Smooth muscle cell (in vitro differentiated cells): ENCODE measurements around the gene JTB. TPM values are rescaled to one million over a fixed set of nuclear protein-coding genes. Genes with fewer than 3 reads are reported as not detected.

Experiments used
- DNase-seq: peaks from one replicate; lab custom pipeline; 2025; ENCODE audit not compliant: unreplicated experiment; lab: John Stamatoyannopoulos, UW
- H2AFZ ChIP-seq: fragments of 200-600 bp; sonication (generic); 2 replicates; pipeline ENCODE4 v1.6.0; 2016; ENCODE audit warnings: antibody characterized with exemption, low read depth, mild to moderate bottlenecking
- H3F3A ChIP-seq: fragments of 200-600 bp; sonication (generic); 2 replicates; pipeline ENCODE4 v1.6.0; 2017; ENCODE audit warnings: antibody characterized with exemption, low read depth
- H3K27ac ChIP-seq: fragments of 200-600 bp; sonication (generic); 2 replicates; pipeline ENCODE4 v1.5.1; 2016; ENCODE audit warnings: low read depth, mild to moderate bottlenecking
- H3K27me3 ChIP-seq: fragments of 200-600 bp; sonication (generic); 2 replicates; pipeline ENCODE4 v1.6.1; 2016; ENCODE audit warnings: low read depth, mild to moderate bottlenecking
- H3K36me3 ChIP-seq: fragments of 200-600 bp; sonication (generic); 2 replicates; pipeline ENCODE4 v1.5.1; 2016; ENCODE audit warnings: low read depth
- H3K4me1 ChIP-seq: fragments of 200-600 bp; sonication (generic); 2 replicates; pipeline ENCODE4 v1.5.1; 2016; ENCODE audit warnings: low read depth
- H3K4me2 ChIP-seq: fragments of 200-600 bp; sonication (generic); 2 replicates; pipeline ENCODE4 v1.6.0; 2016; ENCODE audit warnings: mild to moderate bottlenecking
- H3K4me3 ChIP-seq: fragments of 200-600 bp; sonication (generic); 2 replicates; pipeline ENCODE4 v1.5.1; 2016; ENCODE audit warnings: mild to moderate bottlenecking
- H3K79me2 ChIP-seq: fragments of 200-600 bp; sonication (generic); 2 replicates; pipeline ENCODE4 v1.6.0; 2016; ENCODE audit warnings: low read depth, mild to moderate bottlenecking
- H3K9ac ChIP-seq: fragments of 200-600 bp; sonication (generic); 2 replicates; pipeline ENCODE4 v1.6.0; 2016; ENCODE audit warnings: low read depth
- H3K9me3 ChIP-seq: fragments of 200-600 bp; sonication (generic); replicated peaks from 2 replicates; pipeline ENCODE4 v1.5.1; 2016; ENCODE audit warnings: low read depth
- H4K20me1 ChIP-seq: fragments of 200-600 bp; sonication (generic); 2 replicates; pipeline ENCODE4 v1.6.0; 2016; ENCODE audit warnings: low read depth
- WGBS: methylation state at CpG from one replicate; pipeline ENCODE4 v1.1.7; 2016; ENCODE audit warnings: low lambda C conversion rate; 5-methylcytosine and 5-hydroxymethylcytosine counted together
- polyA plus RNA-seq: library from polyadenylated mRNA; unstranded; fragments of >200 nt; fragmentation: Nextera tagmentation; extraction: Ambion mirVana; gene quantifications from 2 replicates; pipeline ENCODE4 v1.2.1, GENCODE V29; 2016
- total RNA-seq: library from RNA; depleted of rRNA; stranded (reverse); fragments of >200 nt; gene quantifications from 2 replicates; pipeline ENCODE4 v1.2.3, GENCODE V29; 2014
- TF ChIP-seq, protein P1 (sequence below): fragments of 200-600 bp; sonication (generic); IDR thresholded peaks from 2 replicates; pipeline ENCODE4 v1.5.1; 2017; ENCODE audit warnings: borderline replicate concordance, mild to moderate bottlenecking, antibody characterized with exemption; ENCODE audit not compliant: insufficient read depth, poor library complexity, severe bottlenecking

JTB gene
- total and polyA plus RNA-seq, 2 experiments from 2014 or later: 139 to 157 TPM

GRCh38 chr1:153945795-153946621 lies 31.5 kb downstream of the JTB start:
- under 1% methylated on average over 64 of the region's 95 CpGs for WGBS

DNA sequence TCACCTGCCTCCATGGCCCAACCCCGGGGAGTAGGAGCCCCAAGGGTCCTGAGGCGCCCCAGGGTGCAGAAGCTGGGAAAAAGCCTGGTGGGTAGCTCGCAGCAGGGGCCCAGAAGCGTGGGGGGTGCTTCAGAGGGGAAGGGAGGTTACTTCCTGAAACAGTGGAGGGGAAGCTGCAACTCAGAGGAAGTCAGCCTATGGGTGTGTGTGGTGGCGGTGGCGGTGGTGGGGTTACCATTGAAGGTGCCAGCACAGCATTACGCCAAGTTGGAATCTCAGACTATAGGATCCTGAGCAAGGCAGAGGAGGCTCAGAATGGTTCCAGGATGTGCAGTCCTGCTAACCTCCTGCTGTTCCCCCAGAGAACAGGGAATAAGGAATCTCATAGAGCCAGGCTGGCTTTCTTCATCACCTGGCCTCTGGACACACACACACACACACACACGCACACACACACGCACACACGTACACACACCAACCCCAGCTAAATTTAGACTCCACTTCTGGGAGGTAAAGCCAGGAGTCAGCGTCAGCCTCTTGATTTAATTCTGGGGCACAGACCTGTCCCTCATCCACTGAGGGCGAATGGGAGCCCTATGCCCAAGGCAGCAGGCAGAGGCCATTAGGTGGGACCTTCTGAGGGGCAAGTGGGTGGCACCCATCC lies 32.2 kb downstream of the JTB start:
- Histone ChIP-seq H3K27ac (peak overlapping the region; percentile 62), H3F3A (no peaks in the 10 kb centered on the region), H3K27me3 (no peaks in the 10 kb centered on the region), H3K4me2 (peak overlapping the region; percentile 97), H4K20me1 (no peaks in the 10 kb centered on the region), H3K4me1 (no peaks in the 10 kb centered on the region), H3K79me2 (peaks cover 19% of the 10 kb centered on the region), H3K36me3 (no peaks in the 10 kb centered on the region), H2AFZ (peak overlapping the region; percentile 45), H3K9ac (peak overlapping the region; percentile 64), H3K4me3 (peak overlapping the region; percentile 96), H3K9me3 (no peaks in the 10 kb centered on the region)
- 62% methylated on average over 12 of the region's 12 CpGs for WGBS
- DNase-seq: no peak
- TF ChIP-seq, protein P1, sequence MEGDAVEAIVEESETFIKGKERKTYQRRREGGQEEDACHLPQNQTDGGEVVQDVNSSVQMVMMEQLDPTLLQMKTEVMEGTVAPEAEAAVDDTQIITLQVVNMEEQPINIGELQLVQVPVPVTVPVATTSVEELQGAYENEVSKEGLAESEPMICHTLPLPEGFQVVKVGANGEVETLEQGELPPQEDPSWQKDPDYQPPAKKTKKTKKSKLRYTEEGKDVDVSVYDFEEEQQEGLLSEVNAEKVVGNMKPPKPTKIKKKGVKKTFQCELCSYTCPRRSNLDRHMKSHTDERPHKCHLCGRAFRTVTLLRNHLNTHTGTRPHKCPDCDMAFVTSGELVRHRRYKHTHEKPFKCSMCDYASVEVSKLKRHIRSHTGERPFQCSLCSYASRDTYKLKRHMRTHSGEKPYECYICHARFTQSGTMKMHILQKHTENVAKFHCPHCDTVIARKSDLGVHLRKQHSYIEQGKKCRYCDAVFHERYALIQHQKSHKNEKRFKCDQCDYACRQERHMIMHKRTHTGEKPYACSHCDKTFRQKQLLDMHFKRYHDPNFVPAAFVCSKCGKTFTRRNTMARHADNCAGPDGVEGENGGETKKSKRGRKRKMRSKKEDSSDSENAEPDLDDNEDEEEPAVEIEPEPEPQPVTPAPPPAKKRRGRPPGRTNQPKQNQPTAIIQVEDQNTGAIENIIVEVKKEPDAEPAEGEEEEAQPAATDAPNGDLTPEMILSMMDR: no peak

More at GRCh38 chr1:153945795-153946621, 31.5 kb downstream of the JTB start:
- Histone ChIP-seq H3K4me3 (peak overlapping the region; percentile 96), H2AFZ (peak overlapping the region; percentile 45), H3K27ac (peak overlapping the region; percentile 62), H4K20me1 (no peaks in the 10 kb centered on the region), H3K4me1 (no peaks in the 10 kb centered on the region), H3K27me3 (no peaks in the 10 kb centered on the region), H3K9me3 (no peaks in the 10 kb centered on the region), H3K36me3 (no peaks in the 10 kb centered on the region), H3K79me2 (peaks cover 19% of the 10 kb centered on the region), H3K9ac (peak overlapping the region; percentile 64), H3F3A (no peaks in the 10 kb centered on the region), H3K4me2 (peak overlapping the region; percentile 97)
- peak; percentile 25 for DNase-seq
- TF ChIP-seq, protein P1: no peak

- no peaks in the 10 kb centered on the region for H3K27me3 ChIP-seq
- no peak overlapping the region for H2AFZ ChIP-seq
- H3K36me3 ChIP-seq: no peaks in the 10 kb centered on the region
- no peaks in the 10 kb centered on the region for H3F3A ChIP-seq
- H3K4me2 ChIP-seq: peak overlapping the region; percentile 97
- 93% methylated on average over 3 of the region's 3 CpGs for WGBS
- no peaks in the 10 kb centered on the region for H4K20me1 ChIP-seq
- no peaks in the 10 kb centered on the region for H3K4me1 ChIP-seq
- TF ChIP-seq, protein P1: no peak
- peak overlapping the region; percentile 96 for H3K4me3 ChIP-seq
- H3K79me2 ChIP-seq: peaks cover 19% of the 10 kb centered on the region
- no peak overlapping the region for H3K27ac ChIP-seq
- no peak overlapping the region for H3K9ac ChIP-seq
- H3K9me3 ChIP-seq: no peaks in the 10 kb centered on the region
- no peak for DNase-seq
Observed at GRCh38 chr1:153944827-153945117, 32.7 kb downstream of the JTB start.
